NCI-H1092 (cell line): ENCODE results near the gene YY1AP1.
A peak's percentile ranks its signal among the peaks of the same experiment; 100 is the strongest.
"Not testable (repeated sequence)": the region's sequence is repeated elsewhere in the genome, so short reads cannot be mapped to it uniquely, and the experiment has no call there.

ENCODE experiments used
- DNase-seq: peaks from one replicate; lab custom pipeline; 2025; lab: John Stamatoyannopoulos, UW

The YY1AP1 gene

GRCh38 chr1:155695072-155695471 is 6.5 kb upstream of the YY1AP1 start:
- DNase-seq: no peak

DNA sequence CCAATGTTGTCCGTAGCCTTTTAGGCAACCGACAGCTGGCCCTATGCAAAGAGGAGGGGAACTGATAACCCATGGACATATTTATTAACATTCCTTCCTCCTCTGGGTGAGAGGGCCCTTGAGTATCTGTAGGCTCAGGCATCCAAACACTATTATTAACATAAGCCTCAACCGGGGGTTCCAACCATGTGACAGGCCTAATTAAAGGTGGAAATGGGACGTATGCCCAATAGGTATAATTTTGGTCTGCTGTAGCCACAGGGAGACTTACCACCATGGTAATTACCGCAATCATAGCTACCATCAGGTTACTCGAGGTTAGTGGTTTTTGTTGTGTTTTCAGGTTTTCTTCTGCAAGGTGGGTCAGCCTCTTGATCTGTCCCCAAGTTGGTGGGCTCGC is 5.6 kb upstream of the YY1AP1 start:
- no peak for DNase-seq

DNA sequence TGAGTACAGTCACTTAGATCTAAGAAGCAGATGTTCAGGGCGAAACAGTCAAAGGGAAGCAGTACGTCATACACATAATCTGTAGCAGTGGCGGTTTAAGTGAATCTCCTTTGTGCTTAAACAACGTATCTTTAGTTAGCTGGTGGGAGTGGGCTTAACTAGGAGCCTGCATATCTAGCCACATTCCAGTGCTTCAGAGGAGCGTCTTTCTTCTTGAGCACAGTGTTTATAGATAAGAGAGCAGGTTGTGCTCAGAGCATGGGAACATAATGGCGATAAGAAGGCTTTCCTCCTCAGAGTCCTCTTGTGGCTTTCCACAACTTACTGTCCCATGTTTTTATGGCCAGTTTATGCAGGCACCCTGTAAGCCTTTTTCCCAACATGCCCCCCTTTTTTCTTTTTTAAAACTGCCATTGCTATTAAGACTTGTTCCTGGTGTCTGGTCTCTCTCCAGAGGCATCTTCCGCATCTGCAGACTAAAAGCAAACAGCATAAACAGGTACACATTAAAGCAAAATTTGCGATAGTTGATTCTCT is 3.5 kb upstream of the YY1AP1 start:
- DNase-seq: no peak

GRCh38 chr1:155689081-155689607 is 570 bp upstream of the YY1AP1 start, which contains the start of gene DAP3:
Gene DAP3, plus strand, starts transcription at chr1:155689091. Its CDS starts 20,689 bp downstream, at chr1:155709780.
- DNase-seq: not testable (repeated sequence)

GRCh38 chr1:155687705-155688323 is 760 bp downstream of the YY1AP1 start:
- DNase-seq: not testable (repeated sequence)

- DNase-seq: no peak
Measured at GRCh38 chr1:155681776-155682175, 6.8 kb downstream of the YY1AP1 start.

DNA sequence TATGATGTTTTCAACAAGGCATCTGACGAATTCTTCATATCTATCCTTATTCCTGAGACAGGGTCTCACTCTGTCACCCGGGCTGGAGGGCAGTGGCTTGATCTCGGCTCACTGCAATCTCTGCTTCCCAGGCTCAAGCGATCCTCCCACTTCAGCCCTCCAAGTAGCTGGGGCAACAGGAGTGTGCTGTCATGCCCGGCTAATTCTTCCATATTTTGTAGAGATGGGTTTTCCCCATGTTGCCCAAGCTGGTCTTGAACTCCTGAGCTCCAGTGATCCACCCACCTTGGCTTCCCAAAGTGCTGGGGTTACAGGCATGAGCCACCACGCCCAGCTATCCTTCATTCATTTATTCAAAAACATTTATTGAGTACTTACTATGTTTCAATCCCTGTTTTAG is 8.0 kb downstream of the YY1AP1 start:
- no peak for DNase-seq

DNA sequence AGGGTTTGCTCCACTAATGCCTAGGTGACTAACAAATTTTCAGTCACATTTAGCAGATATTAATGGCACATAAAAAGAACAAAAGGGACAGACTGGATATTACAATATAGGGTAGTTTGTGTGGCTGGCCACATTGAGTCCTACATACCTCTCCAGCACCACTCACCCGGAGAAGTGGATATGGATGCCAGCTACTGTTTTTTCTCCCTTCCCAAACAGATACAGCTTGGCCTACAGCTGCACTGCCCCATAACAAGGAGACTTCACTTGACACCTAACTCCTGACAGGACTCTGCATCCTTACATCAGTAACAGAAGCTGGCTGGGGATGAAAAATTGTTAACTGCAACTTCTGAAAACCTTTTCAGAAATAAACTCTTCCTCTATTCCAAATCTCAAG is 9.6 kb downstream of the YY1AP1 start:
- not testable (repeated sequence) for DNase-seq

DNA sequence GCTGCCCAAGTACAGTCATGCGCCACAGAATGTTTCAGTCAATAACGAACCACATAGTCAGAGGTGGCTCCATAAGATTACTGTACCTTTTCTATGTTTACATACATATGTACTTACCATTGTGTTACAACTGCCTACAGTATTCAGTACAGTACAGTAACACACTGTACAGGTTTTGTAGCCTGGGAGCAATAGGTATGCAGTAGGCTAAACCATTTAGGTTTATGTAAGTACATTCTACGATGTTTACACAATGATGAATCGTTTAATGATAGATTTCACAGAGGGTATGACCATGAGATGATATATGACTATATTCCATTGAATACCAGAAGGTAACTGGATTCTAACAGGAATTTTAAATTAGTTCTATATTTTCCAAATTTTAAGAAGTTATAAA is 10.5 kb downstream of the YY1AP1 start:
- DNase-seq: no peak

GRCh38 chr1:155673003-155673402 is 15.6 kb downstream of the YY1AP1 start:
- no peak for DNase-seq

- DNase-seq: no peak
Measured at GRCh38 chr1:155671750-155672149, 16.8 kb downstream of the YY1AP1 start.

GRCh38 chr1:155669233-155670162 is 19.1 kb downstream of the YY1AP1 start:
- DNase-seq: no peak

DNA sequence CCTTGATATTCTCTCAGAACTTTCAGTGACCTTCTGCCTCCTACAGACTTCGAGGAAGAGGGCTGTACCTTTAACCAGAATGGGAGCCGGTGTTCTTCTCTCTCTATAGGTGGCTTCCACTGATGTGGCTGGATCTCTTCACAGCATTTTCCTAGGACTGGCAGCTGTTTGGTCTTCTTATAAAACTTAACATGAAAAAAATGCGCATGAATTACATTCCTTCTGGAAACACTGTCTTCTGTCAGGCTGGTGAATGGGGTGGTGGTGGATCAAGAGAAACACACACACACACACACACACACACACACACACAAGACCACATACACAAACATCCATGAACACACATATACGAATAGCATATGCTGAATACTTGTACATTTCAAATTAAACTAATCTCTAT is 27.3 kb downstream of the YY1AP1 start:
- DNase-seq: not testable (repeated sequence)

GRCh38 chr1:155657463-155657862 is 31.1 kb downstream of the YY1AP1 start:
- DNase-seq: peak; percentile 49

DNA sequence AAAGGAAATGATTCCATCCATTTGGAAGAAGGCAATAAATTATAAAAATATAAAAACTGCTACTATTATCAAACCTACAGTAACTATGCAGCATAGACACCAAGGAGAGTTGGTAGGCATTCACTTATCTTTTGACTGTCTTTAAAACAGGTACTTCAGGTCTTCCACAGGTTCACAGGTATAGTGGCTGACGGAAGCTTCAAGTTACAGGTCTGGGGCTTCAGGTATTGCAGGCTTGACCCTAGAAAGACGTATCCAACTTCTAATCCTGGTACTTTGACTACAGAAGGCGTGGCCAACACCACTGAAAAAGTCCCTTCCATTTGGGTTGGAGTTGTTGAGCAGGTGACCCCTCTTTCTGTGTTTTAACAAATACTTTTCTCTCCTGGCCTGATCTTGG is 35.6 kb downstream of the YY1AP1 start:
- DNase-seq: no peak

DNA sequence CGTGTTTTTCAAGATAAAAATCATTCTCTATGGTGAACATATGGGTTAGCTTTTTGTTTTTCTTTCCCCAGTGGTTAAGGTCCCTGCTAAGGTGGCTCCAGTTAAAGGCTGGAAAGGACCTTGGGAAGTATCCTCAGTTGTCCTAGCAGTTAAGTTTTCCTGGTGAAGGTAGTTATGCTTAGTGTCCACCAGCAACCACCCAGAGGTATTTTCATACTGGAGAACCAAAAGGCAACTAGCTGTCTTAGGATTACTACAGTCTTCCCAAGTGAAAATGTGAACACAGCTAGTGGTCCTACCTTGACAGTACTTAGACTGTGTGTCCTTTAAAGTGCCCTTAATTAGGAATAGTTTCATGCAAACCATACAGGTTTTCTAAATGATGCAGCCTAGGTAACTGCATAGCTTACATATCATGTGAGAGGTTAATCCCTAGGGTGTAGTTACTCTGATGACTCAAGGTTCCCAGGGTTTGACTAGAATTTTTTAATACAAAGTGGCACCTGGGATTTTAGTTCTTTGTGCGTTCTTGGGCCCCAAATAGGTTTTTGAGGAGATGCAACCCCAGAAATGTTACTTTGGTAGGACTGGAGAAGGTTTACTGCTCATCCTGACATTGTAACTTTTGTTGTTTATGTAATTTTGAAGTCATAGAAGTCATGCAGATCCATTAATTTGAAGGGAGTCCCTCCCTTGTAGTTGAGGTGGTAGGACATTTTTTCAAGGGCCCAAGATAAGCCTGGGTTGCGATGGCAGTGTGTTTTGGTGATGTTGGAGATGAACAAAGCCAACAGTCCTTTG is 36.5 kb downstream of the YY1AP1 start:
- no peak for DNase-seq

- no peak for DNase-seq
Measured at GRCh38 chr1:155650231-155650757, 38.3 kb downstream of the YY1AP1 start.

DNA sequence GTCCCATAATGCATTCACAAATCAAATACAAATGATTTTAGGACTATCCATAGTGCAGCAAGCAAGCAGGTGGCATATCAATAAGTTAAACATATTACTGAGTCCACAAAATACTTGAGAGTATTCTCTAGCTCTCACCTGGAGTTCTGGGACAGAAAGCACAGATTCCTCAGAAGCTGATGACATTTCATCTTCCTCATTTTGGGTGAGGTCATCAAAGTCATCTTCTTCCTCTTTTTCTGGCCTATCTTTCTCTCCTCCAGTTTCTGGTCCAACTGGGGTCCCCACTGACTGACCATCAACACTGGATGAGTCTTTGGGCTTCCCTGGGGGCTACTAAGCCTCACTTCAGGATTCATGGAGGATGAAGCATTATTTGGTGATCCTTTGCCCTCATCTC is 38.9 kb downstream of the YY1AP1 start:
- DNase-seq: no peak

- DNase-seq: no peak
Measured at GRCh38 chr1:155648207-155649147, 40.1 kb downstream of the YY1AP1 start.

GRCh38 chr1:155646307-155646706 is 42.3 kb downstream of the YY1AP1 start:
- DNase-seq: no peak

DNA sequence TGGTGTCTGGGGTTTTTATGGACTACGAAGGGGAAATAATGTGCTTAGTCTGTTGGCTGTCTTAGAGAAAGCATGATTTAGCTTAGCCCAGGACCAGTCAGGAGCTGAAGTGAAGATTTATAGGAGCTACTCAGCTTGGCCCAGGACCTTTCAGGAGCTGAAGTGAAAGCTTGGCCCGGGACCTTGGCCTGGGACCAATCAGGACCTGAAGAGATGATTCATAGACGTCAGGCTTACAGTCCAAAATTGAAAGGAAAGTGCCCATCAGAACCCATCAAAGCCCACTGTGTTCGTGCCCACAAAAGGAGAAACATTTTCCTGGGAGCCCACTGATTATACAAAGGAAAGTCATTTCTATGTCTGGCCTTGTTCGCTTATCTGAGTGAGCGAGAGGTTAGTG is 42.9 kb downstream of the YY1AP1 start:
- DNase-seq: no peak
